ENCODE results near the gene SUMF2. TPM values are rescaled to one million over a fixed set of nuclear protein-coding genes. Genes with fewer than 3 reads are reported as not detected.

The SUMF2 gene
- total and polyA plus RNA-seq, 2 of the 13 experiments (the other 11 are each of a cell fraction or from before 2014, with no cell fraction given): 48.9 to 54.4 TPM

DNA sequence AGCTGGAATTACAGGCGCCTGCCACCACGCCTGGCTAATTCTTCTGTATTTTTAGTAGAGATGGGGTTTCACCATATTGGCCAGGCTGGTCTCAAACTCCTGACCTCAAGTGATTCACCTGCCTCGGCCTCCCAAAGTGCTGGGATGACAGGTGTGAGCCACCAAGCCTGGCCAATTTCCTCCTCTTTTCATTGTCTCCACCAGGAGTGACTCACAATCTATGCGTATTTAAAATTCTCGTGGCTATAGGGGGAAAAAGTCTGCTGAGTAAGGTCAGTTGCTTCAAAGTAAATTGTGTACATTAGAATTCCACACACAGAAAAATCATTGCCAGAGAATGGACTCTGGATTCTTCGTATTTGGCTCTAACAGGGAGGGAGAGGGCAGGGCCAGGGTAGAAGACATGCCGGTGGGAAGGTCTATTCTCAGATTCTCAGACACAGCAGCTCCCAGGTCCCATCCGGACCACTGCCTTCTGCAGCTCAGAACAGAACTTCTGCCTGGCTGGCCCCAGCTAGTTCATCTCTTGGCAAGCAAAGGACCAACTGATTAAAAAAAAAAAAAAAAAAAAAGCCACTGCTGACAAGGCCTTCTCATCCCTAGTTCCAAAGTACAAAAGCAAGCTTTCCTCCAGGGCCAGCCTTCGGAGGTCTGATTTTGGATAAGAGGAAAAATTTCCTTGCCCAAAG, 35.0 kb upstream of the SUMF2 start (continued):
- TF ChIP-seq ZNF547 (CRISPR knock-in tag; IDR thresholded peaks at IDR 0.05): no peak
- peak; percentile 80; the same call in 1 of the 2 replicates for TF ChIP-seq GFI1 (CRISPR knock-in tag; IDR thresholded peaks at IDR 0.05; ENCODE audit: borderline replicate concordance)
- peak; percentile 69 for TF ChIP-seq SALL1 (CRISPR knock-in tag; IDR thresholded peaks at IDR 0.05)
- TF ChIP-seq ZNF224 (CRISPR knock-in tag; IDR thresholded peaks at IDR 0.05): no peak
- no peak for TF ChIP-seq ZBTB21 (CRISPR knock-in tag; IDR thresholded peaks at IDR 0.05)
- TF ChIP-seq, protein P1, sequence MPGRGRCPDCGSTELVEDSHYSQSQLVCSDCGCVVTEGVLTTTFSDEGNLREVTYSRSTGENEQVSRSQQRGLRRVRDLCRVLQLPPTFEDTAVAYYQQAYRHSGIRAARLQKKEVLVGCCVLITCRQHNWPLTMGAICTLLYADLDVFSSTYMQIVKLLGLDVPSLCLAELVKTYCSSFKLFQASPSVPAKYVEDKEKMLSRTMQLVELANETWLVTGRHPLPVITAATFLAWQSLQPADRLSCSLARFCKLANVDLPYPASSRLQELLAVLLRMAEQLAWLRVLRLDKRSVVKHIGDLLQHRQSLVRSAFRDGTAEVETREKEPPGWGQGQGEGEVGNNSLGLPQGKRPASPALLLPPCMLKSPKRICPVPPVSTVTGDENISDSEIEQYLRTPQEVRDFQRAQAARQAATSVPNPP (CRISPR knock-in tag; IDR thresholded peaks at IDR 0.05): no peak
- TF ChIP-seq ZNF556 (CRISPR knock-in tag; IDR thresholded peaks at IDR 0.05; ENCODE audit: borderline replicate concordance): no peak
- TF ChIP-seq, protein P2, sequence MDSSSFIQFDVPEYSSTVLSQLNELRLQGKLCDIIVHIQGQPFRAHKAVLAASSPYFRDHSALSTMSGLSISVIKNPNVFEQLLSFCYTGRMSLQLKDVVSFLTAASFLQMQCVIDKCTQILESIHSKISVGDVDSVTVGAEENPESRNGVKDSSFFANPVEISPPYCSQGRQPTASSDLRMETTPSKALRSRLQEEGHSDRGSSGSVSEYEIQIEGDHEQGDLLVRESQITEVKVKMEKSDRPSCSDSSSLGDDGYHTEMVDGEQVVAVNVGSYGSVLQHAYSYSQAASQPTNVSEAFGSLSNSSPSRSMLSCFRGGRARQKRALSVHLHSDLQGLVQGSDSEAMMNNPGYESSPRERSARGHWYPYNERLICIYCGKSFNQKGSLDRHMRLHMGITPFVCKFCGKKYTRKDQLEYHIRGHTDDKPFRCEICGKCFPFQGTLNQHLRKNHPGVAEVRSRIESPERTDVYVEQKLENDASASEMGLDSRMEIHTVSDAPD (CRISPR knock-in tag; IDR thresholded peaks at IDR 0.05): 0 out of 2 replicates have a peak, but pooled peaks have one; percentile 65
- TF ChIP-seq HNRNPH1 (optimal IDR thresholded peaks at IDR 0.05; ENCODE audit: low read depth, low read length): no peak
- no peak for TF ChIP-seq ZNF713 (CRISPR knock-in tag; IDR thresholded peaks at IDR 0.05)
- TF ChIP-seq ZNF850 (CRISPR knock-in tag; conservative IDR thresholded peaks at IDR 0.05): no peak
- no peak; the same call in 1 of the 2 replicates for TF ChIP-seq ZNF782 (CRISPR knock-in tag; IDR thresholded peaks at IDR 0.05; ENCODE audit: borderline replicate concordance)
- TF ChIP-seq TRIM24 (CRISPR knock-in tag; IDR thresholded peaks at IDR 0.05): no peak
- peak; percentile 35; the same call in 1 of the 3 replicates for TF ChIP-seq MXI1 (IDR thresholded peaks at IDR 0.05; ENCODE audit: borderline replicate concordance, low read depth, low read length)
- 0 out of 2 replicates have a peak, but pooled peaks have one; percentile 31 for TF ChIP-seq ZNF510 (CRISPR knock-in tag; IDR thresholded peaks at IDR 0.05; ENCODE audit: low read depth)
- TF ChIP-seq ZNF10 (CRISPR knock-in tag; IDR thresholded peaks at IDR 0.05; ENCODE audit: borderline replicate concordance, low read depth): no peak
- no peak for TF ChIP-seq NBN (conservative IDR thresholded peaks at IDR 0.05)
- no peak for TF ChIP-seq NR3C1 (CRISPR knock-in tag; IDR thresholded peaks at IDR 0.05)
- TF ChIP-seq MYNN (CRISPR knock-in tag; IDR thresholded peaks at IDR 0.05; ENCODE audit: low read depth): no peak
- TF ChIP-seq, protein P3, sequence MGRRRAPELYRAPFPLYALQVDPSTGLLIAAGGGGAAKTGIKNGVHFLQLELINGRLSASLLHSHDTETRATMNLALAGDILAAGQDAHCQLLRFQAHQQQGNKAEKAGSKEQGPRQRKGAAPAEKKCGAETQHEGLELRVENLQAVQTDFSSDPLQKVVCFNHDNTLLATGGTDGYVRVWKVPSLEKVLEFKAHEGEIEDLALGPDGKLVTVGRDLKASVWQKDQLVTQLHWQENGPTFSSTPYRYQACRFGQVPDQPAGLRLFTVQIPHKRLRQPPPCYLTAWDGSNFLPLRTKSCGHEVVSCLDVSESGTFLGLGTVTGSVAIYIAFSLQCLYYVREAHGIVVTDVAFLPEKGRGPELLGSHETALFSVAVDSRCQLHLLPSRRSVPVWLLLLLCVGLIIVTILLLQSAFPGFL (CRISPR knock-in tag; IDR thresholded peaks at IDR 0.05): no peak
- TF ChIP-seq, protein P4, sequence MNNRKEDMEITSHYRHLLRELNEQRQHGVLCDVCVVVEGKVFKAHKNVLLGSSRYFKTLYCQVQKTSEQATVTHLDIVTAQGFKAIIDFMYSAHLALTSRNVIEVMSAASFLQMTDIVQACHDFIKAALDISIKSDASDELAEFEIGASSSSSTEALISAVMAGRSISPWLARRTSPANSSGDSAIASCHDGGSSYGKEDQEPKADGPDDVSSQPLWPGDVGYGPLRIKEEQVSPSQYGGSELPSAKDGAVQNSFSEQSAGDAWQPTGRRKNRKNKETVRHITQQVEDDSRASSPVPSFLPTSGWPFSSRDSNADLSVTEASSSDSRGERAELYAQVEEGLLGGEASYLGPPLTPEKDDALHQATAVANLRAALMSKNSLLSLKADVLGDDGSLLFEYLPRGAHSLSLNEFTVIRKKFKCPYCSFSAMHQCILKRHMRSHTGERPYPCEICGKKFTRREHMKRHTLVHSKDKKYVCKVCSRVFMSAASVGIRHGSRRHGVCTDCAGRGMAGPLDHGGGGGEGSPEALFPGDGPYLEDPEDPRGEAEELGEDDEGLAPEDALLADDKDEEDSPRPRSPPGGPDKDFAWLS (CRISPR knock-in tag; IDR thresholded peaks at IDR 0.05; ENCODE audit: borderline replicate concordance): no peak
- peak; percentile 77 for TF ChIP-seq HNF4G (IDR thresholded peaks at IDR 0.05; ENCODE audit: borderline replicate concordance, low read depth, low read length)
- no peak; the same call in 1 of the 2 replicates for TF ChIP-seq HNF4G (CRISPR knock-in tag; IDR thresholded peaks at IDR 0.05; ENCODE audit: borderline replicate concordance, low read depth)

Measured in HepG2 (cell line).